HCT116 (cell line): ENCODE measurements around the gene TAGLN3. TPM values are rescaled to one million over a fixed set of nuclear protein-coding genes. Genes with fewer than 3 reads are reported as not detected.

Source experiments
- ATAC-seq: fragments of 200-7000 bp; cut with Tn5 transposase; 2 replicates; pipeline ENCODE4 v1.9.1; 2020; ENCODE audit warnings: mild to moderate bottlenecking, moderate library complexity
- Bru-seq: library from RNA; stranded (reverse); fragments of 400-500 nt; gene quantifications from one replicate; lab custom pipeline; 2021; lab: Mats Ljungman, UMichigan
- BruChase-seq, 2 experiments: library from RNA; stranded (reverse); fragments of 400-500 nt; gene quantifications; one replicate each; lab custom pipeline; 2021; lab: Mats Ljungman, UMichigan
- BruUV-seq: library from RNA; stranded (reverse); fragments of 400-500 nt; replicated peaks from 2 replicates; lab custom pipeline; 2021; lab: Mats Ljungman, UMichigan
- CTCF ChIA-PET: fragments of 300-600 bp; sonication (Branson Sonifier 250); formaldehyde crosslinking; loops from one replicate; lab custom pipeline; 2021; ENCODE audit warnings: antibody characterized with exemption; lab: Charles Lee
- POLR2A ChIA-PET: fragments of 300-600, 350-600 bp; sonication (Branson Sonifier 250); formaldehyde crosslinking; loops from one replicate; lab custom pipeline; 2021; ENCODE audit warnings: antibody characterized with exemption; lab: Charles Lee
- RAD21 ChIA-PET, 2 experiments: fragments of 300-600 bp; sonication (Branson Sonifier 250); formaldehyde crosslinking; loops; one replicate each; lab custom pipeline; 2023; ENCODE audit warnings: low total read pairs in 2 of 2; ENCODE audit not compliant: uncharacterized antibody in 2 of 2, unreplicated experiment in 2 of 2, low non-redundant PET in 1 of 2; lab: Charles Lee
- DNase-seq: peaks from one replicate; pipeline ENCODE4 v3.0.0-alpha.2; 2010; ENCODE audit warnings: low read depth, low spot score
- H2AFZ ChIP-seq: fragments of 200-600 bp; shearing (Covaris generic), sonication (generic); 2 replicates; pipeline ENCODE4 v1.6.1; 2017; ENCODE audit warnings: low read depth, mixed run types, mixed read lengths, antibody characterized with exemption, low read length; ENCODE audit not compliant: poor library complexity, severe bottlenecking
- H3K27ac ChIP-seq: 2 replicates; pipeline ENCODE4 v1.5.1; 2012; ENCODE audit warnings: low read depth, low read length
- H3K27me3 ChIP-seq: fragments of 200-600 bp; sonication (generic); 2 replicates; pipeline ENCODE4 v1.6.1; 2016; ENCODE audit warnings: mixed run types, low read length, mixed read lengths; ENCODE audit not compliant: insufficient read depth
- H3K36me3 ChIP-seq, 2 experiments: fragments of 200-500 bp in 1 of 2; fragments of 200-600 bp in 1 of 2; sonication (Bioruptor generic) in 1 of 2; sonication (generic) in 1 of 2; 2 replicates each; pipeline versions ENCODE4 v1.5.1 to v1.6.1; 2014 to 2016; ENCODE audit warnings: low read length in 2 of 2, inconsistent platforms in 1 of 2, mixed read lengths in 1 of 2, mixed run types in 1 of 2; ENCODE audit not compliant: insufficient read depth in 2 of 2, control insufficient read depth in 1 of 2
- H3K4me1 ChIP-seq, 2 experiments: fragments of 200-600 bp in 1 of 2; sonication (generic) in 1 of 2; 2 replicates each; pipeline versions ENCODE4 v1.5.1 to v1.6.1; 2012 to 2017; ENCODE audit warnings: low read length in 2 of 2, inconsistent platforms in 1 of 2, mild to moderate bottlenecking in 1 of 2, mixed read lengths in 1 of 2, mixed run types in 1 of 2, moderate library complexity in 1 of 2; ENCODE audit not compliant: insufficient read depth in 2 of 2, control insufficient read depth in 1 of 2
- H3K4me2 ChIP-seq: fragments of 200-600 bp; sonication (generic); 2 replicates; pipeline ENCODE4 v1.6.1; 2017; ENCODE audit warnings: mixed run types, low read length, mixed read lengths
- H3K4me3 ChIP-seq, 2 experiments: fragments of 200-600 bp in 1 of 2; sonication (generic) in 1 of 2; replicated peaks in 1 of 2; 2 replicates each; pipeline ENCODE4 v1.5.1; 2011 to 2016; ENCODE audit warnings: low read length in 2 of 2, control low read depth in 1 of 2, low read depth in 1 of 2, mild to moderate bottlenecking in 1 of 2, mixed read lengths in 1 of 2, mixed run types in 1 of 2
- H3K79me2 ChIP-seq: fragments of 200-600 bp; sonication (generic); 2 replicates; pipeline ENCODE4 v1.6.1; 2017; ENCODE audit warnings: mild to moderate bottlenecking, mixed run types, low read length, moderate library complexity, mixed read lengths; ENCODE audit not compliant: insufficient read depth
- H3K9ac ChIP-seq: fragments of 200-600 bp; sonication (generic); 2 replicates; pipeline ENCODE4 v1.6.1; 2016; ENCODE audit warnings: low read length, mixed read lengths
- H3K9me2 ChIP-seq: fragments of 200-600 bp; sonication (generic), shearing (Covaris generic); 2 replicates; pipeline ENCODE4 v1.6.1; 2017; ENCODE audit warnings: mixed run types, mild to moderate bottlenecking, moderate library complexity; ENCODE audit not compliant: insufficient read depth
- H3K9me3 ChIP-seq, 2 experiments: fragments of 200-500 bp in 1 of 2; fragments of 200-600 bp in 1 of 2; sonication (Bioruptor generic) in 1 of 2; sonication (generic) in 1 of 2; 2 replicates each; pipeline ENCODE4 v1.6.1; 2014 to 2017; ENCODE audit warnings: low read length in 2 of 2, mixed read lengths in 2 of 2, inconsistent platforms in 1 of 2, low read depth in 1 of 2, mild to moderate bottlenecking in 1 of 2, mixed run types in 1 of 2, moderate library complexity in 1 of 2; ENCODE audit not compliant: control insufficient read depth in 1 of 2, insufficient read depth in 1 of 2
- H4K20me1 ChIP-seq: fragments of 200-600 bp; sonication (generic), shearing (Covaris generic); 2 replicates; pipeline ENCODE4 v1.6.1; 2017; ENCODE audit warnings: mixed run types, mild to moderate bottlenecking, moderate library complexity; ENCODE audit not compliant: insufficient read depth
- EGR1 ChIP-seq: IDR thresholded peaks from 2 replicates; pipeline ENCODE4 v1.6.1; 2012; ENCODE audit warnings: low read depth
- EZH2 ChIP-seq: fragments of 200-600 bp; sonication (generic); IDR thresholded peaks from 2 replicates; pipeline ENCODE4 v1.6.1; 2017; ENCODE audit warnings: antibody characterized with exemption, mixed run types
- EZH2phosphoT487 ChIP-seq: fragments of 200-600 bp; IDR thresholded peaks from 2 replicates; pipeline ENCODE4 v1.6.1; 2018; ENCODE audit warnings: antibody characterized with exemption, borderline replicate concordance
- POLR2A ChIP-seq: IDR thresholded peaks from 2 replicates; pipeline ENCODE4 v1.7.0; 2011; ENCODE audit warnings: borderline replicate concordance; ENCODE audit not compliant: insufficient read depth, insufficient read length; ENCODE audit errors: extremely low read depth
- POLR2AphosphoS5 ChIP-seq: IDR thresholded peaks from 2 replicates; pipeline ENCODE4 v1.6.1; 2011; ENCODE audit warnings: mild to moderate bottlenecking, low read depth, low read length, moderate library complexity
- RAD21 ChIP-seq: IDR thresholded peaks from 2 replicates; pipeline ENCODE4 v1.6.1; 2012; ENCODE audit warnings: low read depth, mild to moderate bottlenecking
- SP1 ChIP-seq: IDR thresholded peaks from 2 replicates; pipeline ENCODE4 v1.6.1; 2012; ENCODE audit warnings: low read depth
- SRF ChIP-seq: IDR thresholded peaks from 2 replicates; pipeline ENCODE4 v1.6.1; 2012; ENCODE audit warnings: low read depth
- YY1 ChIP-seq: IDR thresholded peaks from 2 replicates; pipeline ENCODE4 v1.6.1; 2011; ENCODE audit warnings: low read length, low read depth, moderate library complexity, mild to moderate bottlenecking; ENCODE audit not compliant: insufficient replicate concordance; ENCODE audit errors: extremely low read depth
- intact Hi-C: fragments of 100-400 bp; cut with micrococcal nuclease; formaldehyde crosslinking; loops from 2 replicates; pipeline ENCODE4 v1.10.0; 2022
- long read RNA-seq: library from polyadenylated mRNA; unstranded; transcript quantifications from one replicate; pipeline ENCODE4 v2.0.0, GENCODE V29; 2021; ENCODE audit not compliant: unreplicated experiment
- polyA plus RNA-seq: library from polyadenylated mRNA; unstranded; fragments of >200 nt; gene quantifications from 2 replicates; pipeline ENCODE4 v1.2.1, GENCODE V29; 2012; ENCODE audit warnings: missing spikeins
- total RNA-seq: library from RNA; stranded (reverse); gene quantifications from one replicate; pipeline ENCODE4 v1.2.1, GENCODE V29; 2021; ENCODE audit not compliant: unreplicated experiment
- TF ChIP-seq, protein P1 (sequence below): IDR thresholded peaks from 2 replicates; pipeline ENCODE4 v1.6.1; 2012

The TAGLN3 gene
- total RNA-seq (0.64 TPM), Bru-seq, nascent RNA (percentile 36 among the genes with signal in this experiment), BruChase-seq, experiment 1, labeled RNA remaining after a 6-hour chase (percentile 32 among the genes with signal in this experiment), BruChase-seq, experiment 2, labeled RNA remaining after a 2-hour chase (percentile 27 among the genes with signal in this experiment)
- 0.35 and 0.47 TPM in 2 replicates for polyA plus RNA-seq
- long read RNA-seq, result 0 reads

GRCh38 chr3:111998636-111999483 lies at the start of gene TAGLN3:
Gene TAGLN3, plus strand, starts transcription at chr3:111998922. Its CDS starts 501 bp downstream, at chr3:111999423.
- H3K27me3 ChIP-seq, result no peaks in the 10 kb centered on the region
- H3K4me2 ChIP-seq, result no peak within 1 kb of the TSS
- intact Hi-C loops, result no loop called here
- DNase-seq (no peak), ATAC-seq (no peak)
- H4K20me1 ChIP-seq, result no peaks in the 10 kb centered on the region
- H3K79me2 ChIP-seq, result no peaks in the 10 kb centered on the region
- RAD21 ChIA-PET, result no interaction called here
- no peak within 1 kb of the TSS for H3K27ac ChIP-seq
- BruUV-seq, result no TSS peak
- TF ChIP-seq EZH2 (no peak), SRF (no peak), EZH2phosphoT487 (no peak), RAD21 (no peak), YY1 (no peak), EGR1 (no peak), POLR2A (no peak)
- no peaks in the 10 kb centered on the region for H3K9me2 ChIP-seq
- H3K4me1 ChIP-seq, result peaks cover 2 to 24% of the 10 kb centered on the region in 2 experiments; a peak in 3 of 4 replicates
- no peaks in the 10 kb centered on the region for H3K9me3 ChIP-seq
- H2AFZ ChIP-seq, result no peak within 1 kb of the TSS
- CTCF ChIA-PET, result interaction anchor here (3.6 to 5.6 kb wide), 2 partner anchors 10 to 14 kb away, joined by 18 to 33 read pairs; no protein-coding TSS in a partner anchor
- H3K9ac ChIP-seq, result no peak within 1 kb of the TSS
- H3K36me3 ChIP-seq, result no peaks in the 10 kb centered on the region
- no peak within 1 kb of the TSS for H3K4me3 ChIP-seq
- POLR2A ChIA-PET, result interaction anchor here (1.5 to 1.6 kb wide), 2 partner anchors 15 to 20 kb away, joined by 5 read pairs; partner anchors contain the start of gene ABHD10

- no peak overlapping the region for H2AFZ ChIP-seq
- peaks cover 21 to 47% of the 10 kb centered on the region in 2 experiments for H3K36me3 ChIP-seq
- H3K9me2 ChIP-seq, result no peaks in the 10 kb centered on the region
- BruUV-seq, result no TSS peak
- H3K9ac ChIP-seq, result no peak overlapping the region
- no peaks in the 10 kb centered on the region for H4K20me1 ChIP-seq
- ATAC-seq, result no peak
- no peaks in the 10 kb centered on the region for H3K79me2 ChIP-seq
- no peaks in the 10 kb centered on the region for H3K9me3 ChIP-seq
- TF ChIP-seq SRF (no peak), EZH2 (no peak), EGR1 (no peak), POLR2AphosphoS5 (no peak), SP1 (no peak)
- TF ChIP-seq, protein P1, sequence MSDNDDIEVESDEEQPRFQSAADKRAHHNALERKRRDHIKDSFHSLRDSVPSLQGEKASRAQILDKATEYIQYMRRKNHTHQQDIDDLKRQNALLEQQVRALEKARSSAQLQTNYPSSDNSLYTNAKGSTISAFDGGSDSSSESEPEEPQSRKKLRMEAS, result no peak
- TF ChIP-seq, all 23 proteins: peak for 0
- ChIA-PET CTCF (interaction anchor here (0.6 kb wide), 1 partner anchor 55 kb away, joined by 3 read pairs; no protein-coding TSS in a partner anchor), POLR2A (interaction anchor here (1.4 kb wide), 1 partner anchor 45 kb away, joined by 3 read pairs; no protein-coding TSS in a partner anchor), RAD21 (no interaction called here)
- Histone ChIP-seq H3K4me3 (no peak overlapping the region), H3K4me1 (peaks cover 29 to 35% of the 10 kb centered on the region in 2 experiments), H3K27me3 (no peaks in the 10 kb centered on the region), H3K27ac (peak overlapping the region; percentile 75; the same call in 1 of the 2 replicates), H3K4me2 (no peak overlapping the region)
- intact Hi-C loops, result no loop called here
- DNase-seq, result no peak
Measured at GRCh38 chr3:111949712-111950111, 49.0 kb upstream of the TAGLN3 start.
